Suprapubic skin (tissue), 3 donors: ENCODE measurements around the gene TMPRSS4.

Experiments used
- POLR2A ChIP-seq, 2 donors: fragments of 450-650 bp; IDR thresholded peaks; one replicate each; pipeline ENCODE4 v1.6.1; 2017; ENCODE audit warnings: antibody characterized with exemption in 2 of 2, mild to moderate bottlenecking in 2 of 2, moderate library complexity in 2 of 2
- TF ChIP-seq, protein P1 (sequence below), 2 donors: fragments of 200-600 bp in 1 of 2; fragments of 450-650 bp in 1 of 2; sonication (generic) in 1 of 2; IDR thresholded peaks; one replicate each; pipeline ENCODE4 v1.5.1; 2016 to 2019; ENCODE audit warnings: antibody characterized with exemption in 2 of 2, mild to moderate bottlenecking in 1 of 2, moderate library complexity in 1 of 2

DNA sequence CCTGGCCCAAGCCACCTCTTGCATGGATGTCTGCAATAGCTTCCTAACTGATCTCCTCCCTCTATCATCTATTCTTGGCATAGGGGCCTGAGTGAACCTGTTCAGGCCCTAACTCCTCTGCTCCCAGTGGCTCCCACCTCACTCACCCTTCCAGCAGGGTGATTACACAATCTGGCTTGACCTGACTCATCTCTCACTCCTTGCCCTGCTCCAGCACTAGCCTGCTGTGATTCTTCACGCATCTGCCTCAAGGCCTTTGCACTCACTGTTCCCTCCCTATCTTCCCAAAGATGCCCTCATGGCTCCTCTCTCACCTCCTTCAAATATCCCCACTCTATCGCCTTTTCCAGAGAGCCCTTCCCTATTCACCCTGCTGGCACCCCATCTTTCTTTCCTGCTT, 65.2 kb downstream of the TMPRSS4 start:
- TF ChIP-seq, protein P1, sequence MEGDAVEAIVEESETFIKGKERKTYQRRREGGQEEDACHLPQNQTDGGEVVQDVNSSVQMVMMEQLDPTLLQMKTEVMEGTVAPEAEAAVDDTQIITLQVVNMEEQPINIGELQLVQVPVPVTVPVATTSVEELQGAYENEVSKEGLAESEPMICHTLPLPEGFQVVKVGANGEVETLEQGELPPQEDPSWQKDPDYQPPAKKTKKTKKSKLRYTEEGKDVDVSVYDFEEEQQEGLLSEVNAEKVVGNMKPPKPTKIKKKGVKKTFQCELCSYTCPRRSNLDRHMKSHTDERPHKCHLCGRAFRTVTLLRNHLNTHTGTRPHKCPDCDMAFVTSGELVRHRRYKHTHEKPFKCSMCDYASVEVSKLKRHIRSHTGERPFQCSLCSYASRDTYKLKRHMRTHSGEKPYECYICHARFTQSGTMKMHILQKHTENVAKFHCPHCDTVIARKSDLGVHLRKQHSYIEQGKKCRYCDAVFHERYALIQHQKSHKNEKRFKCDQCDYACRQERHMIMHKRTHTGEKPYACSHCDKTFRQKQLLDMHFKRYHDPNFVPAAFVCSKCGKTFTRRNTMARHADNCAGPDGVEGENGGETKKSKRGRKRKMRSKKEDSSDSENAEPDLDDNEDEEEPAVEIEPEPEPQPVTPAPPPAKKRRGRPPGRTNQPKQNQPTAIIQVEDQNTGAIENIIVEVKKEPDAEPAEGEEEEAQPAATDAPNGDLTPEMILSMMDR (IDR thresholded peaks at IDR 0.05): no peak
- no peak for TF ChIP-seq POLR2A (IDR thresholded peaks at IDR 0.05)
